Brain microvascular endothelial cell (primary cell): ENCODE measurements around the gene CFAP300.

Experiments
- DNase-seq: peaks from one replicate; pipeline ENCODE4 v3.0.0-alpha.2; 2020
- H3K27ac ChIP-seq: fragments of 250-450 bp; sonication (Bioruptor Pico); 2 replicates; pipeline ENCODE4 v1.5.1; 2020; ENCODE audit warnings: mild to moderate bottlenecking, moderate library complexity
- H3K27me3 ChIP-seq: fragments of 250-450 bp; sonication (Bioruptor Pico); replicated peaks from 2 replicates; pipeline ENCODE4 v1.5.1; 2020; ENCODE audit warnings: mild to moderate bottlenecking
- H3K36me3 ChIP-seq: fragments of 250-450 bp; sonication (Bioruptor Pico); replicated peaks from 2 replicates; pipeline ENCODE4 v1.5.1; 2020; ENCODE audit warnings: mild to moderate bottlenecking
- H3K4me3 ChIP-seq: 2 replicates; pipeline ENCODE4 v1.5.1; 2011; ENCODE audit warnings: low read depth, mild to moderate bottlenecking, control low read depth, low read length, moderate library complexity
- CTCF ChIP-seq: IDR thresholded peaks from 2 replicates; pipeline ENCODE4 v1.5.1; 2011; ENCODE audit warnings: low read depth, mild to moderate bottlenecking, moderate library complexity, low read length, control low read depth, inconsistent platforms; ENCODE audit errors: missing control alignments
- in situ Hi-C: cut with HindIII; loops from 2 replicates; pipeline ENCODE4 v1.10.0; 2017; ENCODE audit warnings: low sequenced_read_pairs, low pct_ligation_motif_present

CFAP300 gene

DNA sequence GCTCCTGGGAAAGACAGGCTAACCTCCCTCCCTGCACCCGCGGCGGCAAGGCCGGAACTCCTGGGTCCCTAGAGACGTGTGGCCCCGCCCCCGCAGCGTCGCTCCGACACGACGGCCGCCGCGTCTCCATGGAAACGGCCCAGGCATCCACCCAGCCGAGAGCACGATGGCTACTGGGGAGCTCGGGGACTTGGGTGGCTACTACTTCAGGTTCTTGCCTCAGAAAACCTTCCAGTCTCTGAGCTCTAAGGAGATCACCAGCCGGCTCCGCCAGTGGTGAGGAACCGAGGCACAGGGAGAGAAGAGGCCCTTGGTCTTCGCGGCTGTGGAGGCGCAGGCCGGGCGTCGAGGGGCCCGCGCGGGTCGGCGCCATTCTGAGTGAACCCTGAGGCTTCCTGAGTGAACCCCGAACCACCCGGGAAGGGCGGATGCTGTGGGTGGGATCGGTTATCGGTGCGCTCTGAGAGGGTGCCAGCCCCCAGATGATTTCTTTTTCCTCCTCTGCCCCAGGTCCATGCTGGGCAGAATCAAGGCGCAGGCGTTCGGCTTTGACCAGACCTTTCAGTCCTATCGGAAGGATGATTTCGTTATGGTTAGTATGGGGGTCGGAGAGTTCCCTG is at the start of gene CFAP300:
Gene CFAP300, plus strand, starts transcription at position 133 of the 620 bp plus-strand sequence. Its CDS starts 34 bp downstream, at position 167.
- peak; percentile 83 for DNase-seq
- peak within 1 kb of the TSS; percentile 66 for H3K27ac ChIP-seq
- peak within 1 kb of the TSS; percentile 68 for H3K4me3 ChIP-seq
- TF ChIP-seq CTCF = no peak
- no peaks in the 10 kb centered on the region for H3K36me3 ChIP-seq
- in situ Hi-C loops = no loop called here
- no peaks in the 10 kb centered on the region for H3K27me3 ChIP-seq

DNA sequence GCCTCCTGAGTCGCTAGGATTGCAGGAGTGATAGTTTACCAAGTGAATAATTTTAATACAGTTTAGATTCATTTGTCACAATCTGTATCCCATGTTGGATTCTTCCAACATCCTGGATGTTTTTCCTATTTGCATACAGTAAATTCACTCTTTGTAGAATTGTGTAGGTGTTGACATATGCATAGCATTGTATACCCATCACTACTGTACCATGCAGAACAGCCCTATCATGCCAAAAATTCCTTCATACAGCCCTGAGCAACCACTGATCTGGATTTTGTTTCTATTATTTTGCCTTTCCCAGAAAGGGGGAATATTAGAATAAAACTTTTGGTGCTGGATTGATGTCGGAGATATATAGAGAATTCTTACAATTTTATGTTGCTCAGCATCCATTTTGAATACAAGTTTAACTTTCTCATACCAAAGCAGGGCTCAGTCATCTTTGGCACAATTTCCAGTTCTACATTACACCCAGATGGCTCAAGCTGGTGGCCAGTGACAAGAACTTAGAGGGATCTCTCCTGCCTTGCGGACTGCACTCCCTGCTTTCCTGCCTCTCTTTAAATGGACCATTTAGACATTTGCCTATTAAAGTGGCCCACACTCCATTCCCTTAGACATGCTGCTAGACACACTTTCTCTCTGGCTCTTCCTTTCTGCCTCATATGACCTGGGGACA is 45.4 kb upstream of the CFAP300 start:
- H3K27ac ChIP-seq = no peak overlapping the region
- H3K36me3 ChIP-seq = no peaks in the 10 kb centered on the region
- H3K4me3 ChIP-seq = no peak overlapping the region
- in situ Hi-C loops = no loop called here
- no peak for DNase-seq
- no peaks in the 10 kb centered on the region for H3K27me3 ChIP-seq
- TF ChIP-seq CTCF = no peak

DNA sequence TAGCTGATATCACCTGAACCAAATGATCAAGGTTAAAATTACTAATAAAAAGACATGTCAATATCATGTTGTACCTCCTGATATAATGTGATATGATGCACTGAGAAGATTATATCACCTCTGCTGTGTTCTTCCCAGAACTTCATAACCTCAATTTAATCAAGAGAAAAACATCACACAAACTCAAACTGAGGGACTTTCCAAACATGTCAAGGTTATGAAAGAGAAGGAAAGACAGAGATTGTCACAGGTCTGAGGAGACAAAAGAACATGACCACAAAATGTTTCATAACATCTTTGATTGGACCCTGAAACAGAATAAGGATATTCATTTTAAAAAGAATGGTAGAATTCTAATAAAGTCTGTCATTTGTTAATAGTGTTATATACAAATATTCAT is 43.0 kb upstream of the CFAP300 start:
- H3K27me3 ChIP-seq = no peaks in the 10 kb centered on the region
- no peak for DNase-seq
- H3K27ac ChIP-seq = no peak overlapping the region
- in situ Hi-C loops = no loop called here
- no peak overlapping the region for H3K4me3 ChIP-seq
- H3K36me3 ChIP-seq = no peaks in the 10 kb centered on the region
- TF ChIP-seq CTCF = no peak

GRCh38 chr11:102005306-102005705 is 41.9 kb upstream of the CFAP300 start:
- no peak overlapping the region for H3K27ac ChIP-seq
- in situ Hi-C loops = no loop called here
- H3K4me3 ChIP-seq = no peak overlapping the region
- H3K36me3 ChIP-seq = no peaks in the 10 kb centered on the region
- H3K27me3 ChIP-seq = no peaks in the 10 kb centered on the region
- DNase-seq = no peak
- TF ChIP-seq CTCF = no peak

GRCh38 chr11:102006835-102007566 is 40.2 kb upstream of the CFAP300 start:
- Histone ChIP-seq H3K4me3 (no peak overlapping the region), H3K36me3 (no peaks in the 10 kb centered on the region), H3K27me3 (no peaks in the 10 kb centered on the region), H3K27ac (no peak overlapping the region)
- TF ChIP-seq CTCF = no peak
- no peak for DNase-seq
- in situ Hi-C loops = no loop called here
